GM23338 (cell line): Measurements from ENCODE around the gene SPEM2.

Experiments
- CTCF ChIP-seq, 2 experiments: fragments of 200-600 bp in 1 of 2; sonication (generic) in 1 of 2; conservative IDR thresholded peaks; 2 replicates each; pipeline versions ENCODE4 v1.5.1 to v1.6.1; 2016 to 2017; ENCODE audit warnings: antibody characterized with exemption in 2 of 2, low read depth in 2 of 2, mild to moderate bottlenecking in 2 of 2, moderate library complexity in 1 of 2
- EZH2 ChIP-seq: fragments of 200-600 bp; sonication (generic); IDR thresholded peaks from one replicate; pipeline ENCODE4 v1.8.0; 2017; ENCODE audit warnings: antibody characterized with exemption, mild to moderate bottlenecking, low read depth; ENCODE audit not compliant: unreplicated experiment
- EZH2phosphoT487 ChIP-seq: fragments of 200-600 bp; sonication (generic); IDR thresholded peaks from one replicate; pipeline ENCODE4 v1.8.1; 2018; ENCODE audit warnings: antibody characterized with exemption; ENCODE audit not compliant: unreplicated experiment
- POLR2AphosphoS5 ChIP-seq: IDR thresholded peaks from 2 replicates; pipeline ENCODE4 v1.6.1; 2016; ENCODE audit warnings: antibody characterized with exemption, low read depth
- TF ChIP-seq, protein P1 (sequence below): IDR thresholded peaks from one replicate; pipeline ENCODE4 v1.6.1; 2018; ENCODE audit warnings: antibody characterized with exemption; ENCODE audit not compliant: unreplicated experiment

- TF ChIP-seq CTCF (conservative IDR thresholded peaks at IDR 0.05; ENCODE audit: low read depth in 2 of 2), result no peak
- no peak for TF ChIP-seq POLR2AphosphoS5
- TF ChIP-seq EZH2phosphoT487, result no peak
- TF ChIP-seq EZH2, result no peak
- TF ChIP-seq, protein P1, sequence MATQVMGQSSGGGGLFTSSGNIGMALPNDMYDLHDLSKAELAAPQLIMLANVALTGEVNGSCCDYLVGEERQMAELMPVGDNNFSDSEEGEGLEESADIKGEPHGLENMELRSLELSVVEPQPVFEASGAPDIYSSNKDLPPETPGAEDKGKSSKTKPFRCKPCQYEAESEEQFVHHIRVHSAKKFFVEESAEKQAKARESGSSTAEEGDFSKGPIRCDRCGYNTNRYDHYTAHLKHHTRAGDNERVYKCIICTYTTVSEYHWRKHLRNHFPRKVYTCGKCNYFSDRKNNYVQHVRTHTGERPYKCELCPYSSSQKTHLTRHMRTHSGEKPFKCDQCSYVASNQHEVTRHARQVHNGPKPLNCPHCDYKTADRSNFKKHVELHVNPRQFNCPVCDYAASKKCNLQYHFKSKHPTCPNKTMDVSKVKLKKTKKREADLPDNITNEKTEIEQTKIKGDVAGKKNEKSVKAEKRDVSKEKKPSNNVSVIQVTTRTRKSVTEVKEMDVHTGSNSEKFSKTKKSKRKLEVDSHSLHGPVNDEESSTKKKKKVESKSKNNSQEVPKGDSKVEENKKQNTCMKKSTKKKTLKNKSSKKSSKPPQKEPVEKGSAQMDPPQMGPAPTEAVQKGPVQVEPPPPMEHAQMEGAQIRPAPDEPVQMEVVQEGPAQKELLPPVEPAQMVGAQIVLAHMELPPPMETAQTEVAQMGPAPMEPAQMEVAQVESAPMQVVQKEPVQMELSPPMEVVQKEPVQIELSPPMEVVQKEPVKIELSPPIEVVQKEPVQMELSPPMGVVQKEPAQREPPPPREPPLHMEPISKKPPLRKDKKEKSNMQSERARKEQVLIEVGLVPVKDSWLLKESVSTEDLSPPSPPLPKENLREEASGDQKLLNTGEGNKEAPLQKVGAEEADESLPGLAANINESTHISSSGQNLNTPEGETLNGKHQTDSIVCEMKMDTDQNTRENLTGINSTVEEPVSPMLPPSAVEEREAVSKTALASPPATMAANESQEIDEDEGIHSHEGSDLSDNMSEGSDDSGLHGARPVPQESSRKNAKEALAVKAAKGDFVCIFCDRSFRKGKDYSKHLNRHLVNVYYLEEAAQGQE, result no peak
Observed at GRCh38 chr17:7419819-7420610, 5.4 kb upstream of the SPEM2 start, which contains the start of gene SPEM1.
